HepG2 (cell line): ENCODE results near the gene STX12. TPM values are rescaled to one million over a fixed set of nuclear protein-coding genes. Genes with fewer than 3 reads are reported as not detected.

Experiments used
- KLF11 ChIP-seq: IDR thresholded peaks from 2 replicates; pipeline ENCODE4 v1.6.1; 2016; ENCODE audit warnings: missing compliant biosample characterization
- MAFF ChIP-seq: IDR thresholded peaks from 2 replicates; pipeline ENCODE4 v1.6.1; 2011; ENCODE audit warnings: low read depth, low read length, improper control_type of control experiment
- MIXL1 ChIP-seq: IDR thresholded peaks from 2 replicates; pipeline ENCODE4 v1.6.1; 2016
- SMAD9 ChIP-seq: sonication (generic); formaldehyde crosslinking; IDR thresholded peaks from 2 replicates; pipeline ENCODE4 v1.5.1; 2020; ENCODE audit warnings: mild to moderate bottlenecking, missing genetic modification reagents
- ZNF234 ChIP-seq: sonication (generic); formaldehyde crosslinking; conservative IDR thresholded peaks from 2 replicates; pipeline ENCODE4 v1.5.1; 2020; ENCODE audit warnings: mild to moderate bottlenecking, missing genetic modification reagents
- ZNF354B ChIP-seq: sonication (generic); formaldehyde crosslinking; IDR thresholded peaks from 2 replicates; pipeline ENCODE4 v1.8.0; 2022; ENCODE audit warnings: mild to moderate bottlenecking, missing genetic modification reagents
- ZNF501 ChIP-seq: sonication (generic); formaldehyde crosslinking; IDR thresholded peaks from 2 replicates; pipeline ENCODE4 v1.5.1; 2020; ENCODE audit warnings: mild to moderate bottlenecking, moderate library complexity, missing genetic modification reagents
- ZNF605 ChIP-seq: sonication (generic); formaldehyde crosslinking; IDR thresholded peaks from 2 replicates; pipeline ENCODE4 v1.8.0; 2022; ENCODE audit warnings: mild to moderate bottlenecking, missing genetic modification reagents
- ZNF672 ChIP-seq: sonication (generic); formaldehyde crosslinking; IDR thresholded peaks from 2 replicates; pipeline ENCODE4 v1.8.1; 2022; ENCODE audit warnings: missing genetic modification reagents
- polyA plus RNA-seq, 8 experiments: library from polyadenylated mRNA; depleted of rRNA in 3 of 8; stranded (reverse) in 7 of 8; unstranded in 1 of 8; fragments of >200 nt; fragmentation: Illumina TruSeq in 4 of 8; extraction: Trizol in 4 of 8; gene quantifications; 2 replicates each; pipeline versions ENCODE4 v1.2.1 to v1.2.3, GENCODE V29; 2011 to 2016; ENCODE audit warnings: low read depth in 4 of 8, missing spikeins in 1 of 8, mixed read lengths in 1 of 8; ENCODE audit not compliant: insufficient read depth in 1 of 8
- total RNA-seq, 5 experiments: library from RNA; depleted of rRNA; stranded (reverse); fragments of >200 nt; fragmentation: Illumina TruSeq; extraction: Trizol; gene quantifications; 2 replicates each; pipeline ENCODE4 v1.2.3, GENCODE V29; 2016; ENCODE audit warnings: low read depth in 1 of 5
- TF ChIP-seq, protein P1 (sequence below), 2 experiments: fragments of 450-650 bp in 1 of 2; sonication (generic) in 1 of 2; formaldehyde crosslinking in 1 of 2; IDR thresholded peaks; 2 replicates each; pipeline versions ENCODE4 v1.6.1 to v1.8.0; 2016 to 2022; ENCODE audit warnings: antibody characterized with exemption in 1 of 2, mild to moderate bottlenecking in 1 of 2, missing genetic modification reagents in 1 of 2
- TF ChIP-seq, protein P2 (sequence below): sonication (generic); formaldehyde crosslinking; conservative IDR thresholded peaks from 2 replicates; pipeline ENCODE4 v1.4.0; 2020; ENCODE audit warnings: missing genetic modification reagents
- TF ChIP-seq, protein P3 (sequence below): sonication (generic); formaldehyde crosslinking; IDR thresholded peaks from 2 replicates; pipeline ENCODE4 v1.4.0; 2020; ENCODE audit warnings: missing genetic modification reagents, low read depth, mild to moderate bottlenecking, borderline replicate concordance
- TF ChIP-seq, protein P4 (sequence below): sonication (generic); formaldehyde crosslinking; IDR thresholded peaks from 2 replicates; pipeline ENCODE4 v1.4.0; 2020; ENCODE audit warnings: missing genetic modification reagents, borderline replicate concordance

The STX12 gene
- total and polyA plus RNA-seq, 2 of the 13 experiments (the other 11 are each of a cell fraction or from before 2014, with no cell fraction given), result 9.0 to 19.7 TPM

DNA sequence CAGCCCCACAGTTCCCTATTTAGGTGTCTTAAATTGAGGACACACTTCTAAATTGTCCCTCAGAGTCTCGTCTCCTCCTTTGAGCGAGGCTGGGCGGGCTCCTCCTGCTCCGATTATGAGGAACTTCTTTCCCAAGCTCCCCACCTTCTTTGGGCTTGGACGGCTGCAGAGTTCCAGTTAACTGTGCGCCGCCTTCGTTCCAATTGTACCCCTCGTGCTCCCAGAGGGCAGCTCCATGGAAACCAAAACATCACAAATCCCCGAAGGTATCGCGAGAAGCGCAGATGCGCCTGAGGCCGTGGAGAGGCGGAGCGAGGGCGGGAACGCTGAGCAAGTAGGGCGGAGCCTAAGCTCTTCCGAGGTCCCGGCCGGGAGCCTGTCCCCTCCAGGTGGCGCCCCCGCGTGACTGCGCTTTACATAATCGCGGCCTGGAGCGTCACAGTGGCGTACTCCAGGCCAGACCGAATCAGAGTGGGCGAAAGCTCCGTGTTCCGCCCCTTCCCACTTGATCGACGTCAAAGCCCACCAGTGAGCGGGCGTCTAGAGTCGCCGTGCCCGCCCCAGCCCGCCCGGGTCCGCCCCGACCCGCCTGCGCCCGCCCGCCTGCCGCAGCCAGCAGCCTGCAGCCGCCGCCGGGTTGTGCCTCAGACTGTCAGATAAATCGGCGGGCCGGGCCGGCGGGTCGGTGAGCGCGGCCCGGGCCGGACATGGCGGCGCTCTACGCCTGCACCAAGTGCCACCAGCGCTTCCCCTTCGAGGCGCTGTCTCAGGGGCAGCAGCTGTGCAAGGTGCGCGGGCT, 47.4 kb upstream of the STX12 start, which contains the start of gene FAM76A (continued):
- TF ChIP-seq, protein P1, sequence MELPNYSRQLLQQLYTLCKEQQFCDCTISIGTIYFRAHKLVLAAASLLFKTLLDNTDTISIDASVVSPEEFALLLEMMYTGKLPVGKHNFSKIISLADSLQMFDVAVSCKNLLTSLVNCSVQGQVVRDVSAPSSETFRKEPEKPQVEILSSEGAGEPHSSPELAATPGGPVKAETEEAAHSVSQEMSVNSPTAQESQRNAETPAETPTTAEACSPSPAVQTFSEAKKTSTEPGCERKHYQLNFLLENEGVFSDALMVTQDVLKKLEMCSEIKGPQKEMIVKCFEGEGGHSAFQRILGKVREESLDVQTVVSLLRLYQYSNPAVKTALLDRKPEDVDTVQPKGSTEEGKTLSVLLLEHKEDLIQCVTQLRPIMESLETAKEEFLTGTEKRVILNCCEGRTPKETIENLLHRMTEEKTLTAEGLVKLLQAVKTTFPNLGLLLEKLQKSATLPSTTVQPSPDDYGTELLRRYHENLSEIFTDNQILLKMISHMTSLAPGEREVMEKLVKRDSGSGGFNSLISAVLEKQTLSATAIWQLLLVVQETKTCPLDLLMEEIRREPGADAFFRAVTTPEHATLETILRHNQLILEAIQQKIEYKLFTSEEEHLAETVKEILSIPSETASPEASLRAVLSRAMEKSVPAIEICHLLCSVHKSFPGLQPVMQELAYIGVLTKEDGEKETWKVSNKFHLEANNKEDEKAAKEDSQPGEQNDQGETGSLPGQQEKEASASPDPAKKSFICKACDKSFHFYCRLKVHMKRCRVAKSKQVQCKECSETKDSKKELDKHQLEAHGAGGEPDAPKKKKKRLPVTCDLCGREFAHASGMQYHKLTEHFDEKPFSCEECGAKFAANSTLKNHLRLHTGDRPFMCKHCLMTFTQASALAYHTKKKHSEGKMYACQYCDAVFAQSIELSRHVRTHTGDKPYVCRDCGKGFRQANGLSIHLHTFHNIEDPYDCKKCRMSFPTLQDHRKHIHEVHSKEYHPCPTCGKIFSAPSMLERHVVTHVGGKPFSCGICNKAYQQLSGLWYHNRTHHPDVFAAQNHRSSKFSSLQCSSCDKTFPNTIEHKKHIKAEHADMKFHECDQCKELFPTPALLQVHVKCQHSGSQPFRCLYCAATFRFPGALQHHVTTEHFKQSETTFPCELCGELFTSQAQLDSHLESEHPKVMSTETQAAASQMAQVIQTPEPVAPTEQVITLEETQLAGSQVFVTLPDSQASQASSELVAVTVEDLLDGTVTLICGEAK (IDR thresholded peaks at IDR 0.05), result no peak
- TF ChIP-seq, protein P1 (CRISPR knock-in tag; IDR thresholded peaks at IDR 0.05), result no peak
- TF ChIP-seq, protein P2, sequence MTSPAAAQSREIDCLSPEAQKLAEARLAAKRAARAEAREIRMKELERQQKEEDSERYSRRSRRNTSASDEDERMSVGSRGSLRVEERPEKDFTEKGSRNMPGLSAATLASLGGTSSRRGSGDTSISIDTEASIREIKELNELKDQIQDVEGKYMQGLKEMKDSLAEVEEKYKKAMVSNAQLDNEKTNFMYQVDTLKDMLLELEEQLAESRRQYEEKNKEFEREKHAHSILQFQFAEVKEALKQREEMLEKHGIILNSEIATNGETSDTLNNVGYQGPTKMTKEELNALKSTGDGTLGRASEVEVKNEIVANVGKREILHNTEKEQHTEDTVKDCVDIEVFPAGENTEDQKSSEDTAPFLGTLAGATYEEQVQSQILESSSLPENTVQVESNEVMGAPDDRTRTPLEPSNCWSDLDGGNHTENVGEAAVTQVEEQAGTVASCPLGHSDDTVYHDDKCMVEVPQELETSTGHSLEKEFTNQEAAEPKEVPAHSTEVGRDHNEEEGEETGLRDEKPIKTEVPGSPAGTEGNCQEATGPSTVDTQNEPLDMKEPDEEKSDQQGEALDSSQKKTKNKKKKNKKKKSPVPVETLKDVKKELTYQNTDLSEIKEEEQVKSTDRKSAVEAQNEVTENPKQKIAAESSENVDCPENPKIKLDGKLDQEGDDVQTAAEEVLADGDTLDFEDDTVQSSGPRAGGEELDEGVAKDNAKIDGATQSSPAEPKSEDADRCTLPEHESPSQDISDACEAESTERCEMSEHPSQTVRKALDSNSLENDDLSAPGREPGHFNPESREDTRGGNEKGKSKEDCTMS (CRISPR knock-in tag), result no peak
- TF ChIP-seq ZNF605 (CRISPR knock-in tag), result peak; percentile 52; the same call in 1 of the 2 replicates
- 0 out of 2 replicates have a peak, but pooled peaks have one; percentile 40 for TF ChIP-seq ZNF234
- no peak for TF ChIP-seq KLF11
- no peak for TF ChIP-seq ZNF672 (CRISPR knock-in tag)
- TF ChIP-seq, protein P3, sequence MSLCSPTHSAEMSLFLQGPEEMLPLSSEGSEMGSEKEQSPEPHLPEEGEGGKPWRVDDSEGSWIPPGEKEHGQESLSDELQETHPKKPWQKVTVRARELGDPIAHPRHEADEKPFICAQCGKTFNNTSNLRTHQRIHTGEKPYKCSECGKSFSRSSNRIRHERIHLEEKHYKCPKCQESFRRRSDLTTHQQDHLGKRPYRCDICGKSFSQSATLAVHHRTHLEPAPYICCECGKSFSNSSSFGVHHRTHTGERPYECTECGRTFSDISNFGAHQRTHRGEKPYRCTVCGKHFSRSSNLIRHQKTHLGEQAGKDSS (CRISPR knock-in tag), result peak; percentile 64
- peak; percentile 78 for TF ChIP-seq ZNF501 (CRISPR knock-in tag)
- TF ChIP-seq, protein P4, sequence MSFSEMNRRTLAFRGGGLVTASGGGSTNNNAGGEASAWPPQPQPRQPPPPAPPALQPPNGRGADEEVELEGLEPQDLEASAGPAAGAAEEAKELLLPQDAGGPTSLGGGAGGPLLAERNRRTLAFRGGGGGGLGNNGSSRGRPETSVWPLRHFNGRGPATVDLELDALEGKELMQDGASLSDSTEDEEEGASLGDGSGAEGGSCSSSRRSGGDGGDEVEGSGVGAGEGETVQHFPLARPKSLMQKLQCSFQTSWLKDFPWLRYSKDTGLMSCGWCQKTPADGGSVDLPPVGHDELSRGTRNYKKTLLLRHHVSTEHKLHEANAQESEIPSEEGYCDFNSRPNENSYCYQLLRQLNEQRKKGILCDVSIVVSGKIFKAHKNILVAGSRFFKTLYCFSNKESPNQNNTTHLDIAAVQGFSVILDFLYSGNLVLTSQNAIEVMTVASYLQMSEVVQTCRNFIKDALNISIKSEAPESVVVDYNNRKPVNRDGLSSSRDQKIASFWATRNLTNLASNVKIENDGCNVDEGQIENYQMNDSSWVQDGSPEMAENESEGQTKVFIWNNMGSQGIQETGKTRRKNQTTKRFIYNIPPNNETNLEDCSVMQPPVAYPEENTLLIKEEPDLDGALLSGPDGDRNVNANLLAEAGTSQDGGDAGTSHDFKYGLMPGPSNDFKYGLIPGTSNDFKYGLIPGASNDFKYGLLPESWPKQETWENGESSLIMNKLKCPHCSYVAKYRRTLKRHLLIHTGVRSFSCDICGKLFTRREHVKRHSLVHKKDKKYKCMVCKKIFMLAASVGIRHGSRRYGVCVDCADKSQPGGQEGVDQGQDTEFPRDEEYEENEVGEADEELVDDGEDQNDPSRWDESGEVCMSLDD (CRISPR knock-in tag), result no peak
- no peak for TF ChIP-seq SMAD9 (CRISPR knock-in tag)
- TF ChIP-seq MAFF, result 0 out of 2 replicates have a peak, but pooled peaks have one; percentile 16
- TF ChIP-seq ZNF354B (CRISPR knock-in tag), result no peak
- TF ChIP-seq MIXL1, result peak; percentile 54; the same call in 1 of the 2 replicates
